HFF-Myc (cell line): ENCODE results near the gene GABRP.
A peak's percentile ranks its signal among the peaks of the same experiment; 100 is the strongest.

ENCODE experiments used
- DNase-seq: peaks from one replicate; pipeline ENCODE4 v3.0.0-alpha.2; 2011; ENCODE audit warnings: low read depth; ENCODE audit errors: extremely low read depth
- H3K4me3 ChIP-seq: replicated peaks from 2 replicates; pipeline ENCODE4 v1.5.1; 2011; ENCODE audit warnings: low read depth, mild to moderate bottlenecking, control low read depth, low read length
- CTCF ChIP-seq: IDR thresholded peaks from 2 replicates; pipeline ENCODE4 v1.5.1; 2012; ENCODE audit warnings: mild to moderate bottlenecking, low read depth, low read length, control low read depth; ENCODE audit errors: missing control alignments

Gene GABRP

GRCh38 chr5:170861917-170862766 lies 78.6 kb downstream of the GABRP start, which contains the start of gene RANBP17:
TSS of gene RANBP17 (plus strand) at chr5:170862018.
- no peak for TF ChIP-seq CTCF
- DNase-seq, result no peak
- H3K4me3 ChIP-seq, result peak within 1 kb of the TSS; percentile 64

GRCh38 chr5:170863646-170864045 lies 80.1 kb downstream of the GABRP start:
- no peak for DNase-seq
- H3K4me3 ChIP-seq, result no peak overlapping the region
- TF ChIP-seq CTCF, result no peak
